ENCODE data around the gene DUSP10. TPM values are rescaled to one million over a fixed set of nuclear protein-coding genes. Genes with fewer than 3 reads are reported as not detected.

Gene DUSP10
- total RNA-seq, 1 experiment from 2014 or later, result 1.6 TPM

- ATAC-seq, result no peak
- no peak for TF ChIP-seq GABPB1 (CRISPR knock-in tag; IDR thresholded peaks at IDR 0.05)
- no peak for TF ChIP-seq PRRX2 (CRISPR knock-in tag; IDR thresholded peaks at IDR 0.05)
- no peak for TF ChIP-seq NFE2L1 (CRISPR knock-in tag; IDR thresholded peaks at IDR 0.05)
- TF ChIP-seq JUN (CRISPR knock-in tag; IDR thresholded peaks at IDR 0.05), result no peak
- TF ChIP-seq, protein P1, sequence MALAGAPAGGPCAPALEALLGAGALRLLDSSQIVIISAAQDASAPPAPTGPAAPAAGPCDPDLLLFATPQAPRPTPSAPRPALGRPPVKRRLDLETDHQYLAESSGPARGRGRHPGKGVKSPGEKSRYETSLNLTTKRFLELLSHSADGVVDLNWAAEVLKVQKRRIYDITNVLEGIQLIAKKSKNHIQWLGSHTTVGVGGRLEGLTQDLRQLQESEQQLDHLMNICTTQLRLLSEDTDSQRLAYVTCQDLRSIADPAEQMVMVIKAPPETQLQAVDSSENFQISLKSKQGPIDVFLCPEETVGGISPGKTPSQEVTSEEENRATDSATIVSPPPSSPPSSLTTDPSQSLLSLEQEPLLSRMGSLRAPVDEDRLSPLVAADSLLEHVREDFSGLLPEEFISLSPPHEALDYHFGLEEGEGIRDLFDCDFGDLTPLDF (CRISPR knock-in tag; IDR thresholded peaks at IDR 0.05), result no peak
- no peak for TF ChIP-seq ZNF219 (CRISPR knock-in tag; IDR thresholded peaks at IDR 0.05; ENCODE audit: borderline replicate concordance)
- TF ChIP-seq, protein P2, sequence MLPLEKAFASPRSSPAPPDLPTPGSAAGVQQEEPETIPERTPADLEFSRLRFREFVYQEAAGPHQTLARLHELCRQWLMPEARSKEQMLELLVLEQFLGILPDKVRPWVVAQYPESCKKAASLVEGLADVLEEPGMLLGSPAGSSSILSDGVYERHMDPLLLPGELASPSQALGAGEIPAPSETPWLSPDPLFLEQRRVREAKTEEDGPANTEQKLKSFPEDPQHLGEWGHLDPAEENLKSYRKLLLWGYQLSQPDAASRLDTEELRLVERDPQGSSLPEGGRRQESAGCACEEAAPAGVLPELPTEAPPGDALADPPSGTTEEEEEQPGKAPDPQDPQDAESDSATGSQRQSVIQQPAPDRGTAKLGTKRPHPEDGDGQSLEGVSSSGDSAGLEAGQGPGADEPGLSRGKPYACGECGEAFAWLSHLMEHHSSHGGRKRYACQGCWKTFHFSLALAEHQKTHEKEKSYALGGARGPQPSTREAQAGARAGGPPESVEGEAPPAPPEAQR (CRISPR knock-in tag; IDR thresholded peaks at IDR 0.05), result no peak
- no peak for TF ChIP-seq IRF2 (CRISPR knock-in tag; IDR thresholded peaks at IDR 0.05; ENCODE audit: borderline replicate concordance, low read depth)
- TF ChIP-seq ATF1 (CRISPR knock-in tag; IDR thresholded peaks at IDR 0.05), result no peak
- TF ChIP-seq ZNF423 (CRISPR knock-in tag; IDR thresholded peaks at IDR 0.05), result no peak
- TF ChIP-seq, protein P3, sequence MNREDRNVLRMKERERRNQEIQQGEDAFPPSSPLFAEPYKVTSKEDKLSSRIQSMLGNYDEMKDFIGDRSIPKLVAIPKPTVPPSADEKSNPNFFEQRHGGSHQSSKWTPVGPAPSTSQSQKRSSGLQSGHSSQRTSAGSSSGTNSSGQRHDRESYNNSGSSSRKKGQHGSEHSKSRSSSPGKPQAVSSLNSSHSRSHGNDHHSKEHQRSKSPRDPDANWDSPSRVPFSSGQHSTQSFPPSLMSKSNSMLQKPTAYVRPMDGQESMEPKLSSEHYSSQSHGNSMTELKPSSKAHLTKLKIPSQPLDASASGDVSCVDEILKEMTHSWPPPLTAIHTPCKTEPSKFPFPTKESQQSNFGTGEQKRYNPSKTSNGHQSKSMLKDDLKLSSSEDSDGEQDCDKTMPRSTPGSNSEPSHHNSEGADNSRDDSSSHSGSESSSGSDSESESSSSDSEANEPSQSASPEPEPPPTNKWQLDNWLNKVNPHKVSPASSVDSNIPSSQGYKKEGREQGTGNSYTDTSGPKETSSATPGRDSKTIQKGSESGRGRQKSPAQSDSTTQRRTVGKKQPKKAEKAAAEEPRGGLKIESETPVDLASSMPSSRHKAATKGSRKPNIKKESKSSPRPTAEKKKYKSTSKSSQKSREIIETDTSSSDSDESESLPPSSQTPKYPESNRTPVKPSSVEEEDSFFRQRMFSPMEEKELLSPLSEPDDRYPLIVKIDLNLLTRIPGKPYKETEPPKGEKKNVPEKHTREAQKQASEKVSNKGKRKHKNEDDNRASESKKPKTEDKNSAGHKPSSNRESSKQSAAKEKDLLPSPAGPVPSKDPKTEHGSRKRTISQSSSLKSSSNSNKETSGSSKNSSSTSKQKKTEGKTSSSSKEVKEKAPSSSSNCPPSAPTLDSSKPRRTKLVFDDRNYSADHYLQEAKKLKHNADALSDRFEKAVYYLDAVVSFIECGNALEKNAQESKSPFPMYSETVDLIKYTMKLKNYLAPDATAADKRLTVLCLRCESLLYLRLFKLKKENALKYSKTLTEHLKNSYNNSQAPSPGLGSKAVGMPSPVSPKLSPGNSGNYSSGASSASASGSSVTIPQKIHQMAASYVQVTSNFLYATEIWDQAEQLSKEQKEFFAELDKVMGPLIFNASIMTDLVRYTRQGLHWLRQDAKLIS (CRISPR knock-in tag; IDR thresholded peaks at IDR 0.05; ENCODE audit: borderline replicate concordance), result no peak
- TF ChIP-seq SMAD3 (CRISPR knock-in tag; IDR thresholded peaks at IDR 0.05; ENCODE audit: borderline replicate concordance), result no peak
- TF ChIP-seq SOX15 (CRISPR knock-in tag; IDR thresholded peaks at IDR 0.05), result no peak
- TF ChIP-seq ZNF263 (CRISPR knock-in tag; IDR thresholded peaks at IDR 0.05; ENCODE audit: low read depth), result no peak
- TF ChIP-seq, protein P4, sequence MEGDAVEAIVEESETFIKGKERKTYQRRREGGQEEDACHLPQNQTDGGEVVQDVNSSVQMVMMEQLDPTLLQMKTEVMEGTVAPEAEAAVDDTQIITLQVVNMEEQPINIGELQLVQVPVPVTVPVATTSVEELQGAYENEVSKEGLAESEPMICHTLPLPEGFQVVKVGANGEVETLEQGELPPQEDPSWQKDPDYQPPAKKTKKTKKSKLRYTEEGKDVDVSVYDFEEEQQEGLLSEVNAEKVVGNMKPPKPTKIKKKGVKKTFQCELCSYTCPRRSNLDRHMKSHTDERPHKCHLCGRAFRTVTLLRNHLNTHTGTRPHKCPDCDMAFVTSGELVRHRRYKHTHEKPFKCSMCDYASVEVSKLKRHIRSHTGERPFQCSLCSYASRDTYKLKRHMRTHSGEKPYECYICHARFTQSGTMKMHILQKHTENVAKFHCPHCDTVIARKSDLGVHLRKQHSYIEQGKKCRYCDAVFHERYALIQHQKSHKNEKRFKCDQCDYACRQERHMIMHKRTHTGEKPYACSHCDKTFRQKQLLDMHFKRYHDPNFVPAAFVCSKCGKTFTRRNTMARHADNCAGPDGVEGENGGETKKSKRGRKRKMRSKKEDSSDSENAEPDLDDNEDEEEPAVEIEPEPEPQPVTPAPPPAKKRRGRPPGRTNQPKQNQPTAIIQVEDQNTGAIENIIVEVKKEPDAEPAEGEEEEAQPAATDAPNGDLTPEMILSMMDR (IDR thresholded peaks at IDR 0.05), result no peak
- TF ChIP-seq, protein P5, sequence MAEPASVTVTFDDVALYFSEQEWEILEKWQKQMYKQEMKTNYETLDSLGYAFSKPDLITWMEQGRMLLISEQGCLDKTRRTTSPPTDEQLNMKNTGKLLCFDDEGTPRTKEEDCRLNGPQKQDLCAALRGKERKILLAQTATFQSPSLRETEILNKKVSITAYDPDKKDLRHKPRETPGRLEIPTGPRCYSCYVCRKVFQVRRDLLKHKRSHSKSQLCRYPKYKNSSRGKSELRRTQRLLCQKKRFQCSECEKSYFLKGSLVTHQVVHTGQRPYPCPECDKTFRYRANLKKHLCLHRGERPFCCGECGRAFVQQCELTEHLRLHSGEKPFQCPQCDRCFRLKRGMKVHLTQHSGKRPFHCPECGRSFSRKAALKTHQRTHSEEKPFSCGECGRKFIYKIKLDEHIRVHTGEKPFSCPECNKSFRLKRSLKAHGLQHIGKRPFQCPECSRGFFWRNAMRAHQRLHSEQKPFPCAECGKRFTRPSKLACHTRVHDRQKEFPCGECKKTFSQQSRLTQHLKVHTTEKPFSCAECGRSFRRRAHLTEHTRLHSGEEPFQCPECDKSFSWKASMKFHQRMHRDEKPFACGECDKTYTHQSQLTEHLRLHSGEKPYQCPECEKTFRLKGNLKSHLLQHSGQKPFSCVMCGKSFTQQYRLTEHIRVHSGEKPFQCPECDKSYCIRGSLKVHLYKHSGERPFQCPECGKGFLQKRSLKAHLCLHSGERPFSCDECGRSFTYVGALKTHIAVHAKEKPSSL (CRISPR knock-in tag; conservative IDR thresholded peaks at IDR 0.05), result no peak
- TF ChIP-seq, protein P6, sequence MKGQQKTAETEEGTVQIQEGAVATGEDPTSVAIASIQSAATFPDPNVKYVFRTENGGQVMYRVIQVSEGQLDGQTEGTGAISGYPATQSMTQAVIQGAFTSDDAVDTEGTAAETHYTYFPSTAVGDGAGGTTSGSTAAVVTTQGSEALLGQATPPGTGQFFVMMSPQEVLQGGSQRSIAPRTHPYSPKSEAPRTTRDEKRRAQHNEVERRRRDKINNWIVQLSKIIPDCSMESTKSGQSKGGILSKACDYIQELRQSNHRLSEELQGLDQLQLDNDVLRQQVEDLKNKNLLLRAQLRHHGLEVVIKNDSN (CRISPR knock-in tag; IDR thresholded peaks at IDR 0.05), result no peak
- DNase-seq (ENCODE audit: low spot score), result no peak
- Mint-ChIP-seq H3K27me3 (ENCODE audit: low read depth) (no peaks in the 10 kb centered on the region), H3K9me3 (peaks cover 18% of the 10 kb centered on the region), H3K4me3 (no peak overlapping the region), H3K4me1 (0 out of 2 replicates have a peak, but pooled peaks cover 3% of the 10 kb centered on the region), H3K27ac (no peak overlapping the region), H3K36me3 (peaks cover 8% of the 10 kb centered on the region)
- ChIA-PET POLR2A (no interaction called here), CTCF (no interaction called here)
These were observed 63.9 kb downstream of the DUSP10 start for GRCh38 chr1:221678014-221678413.
